ENCODE measurements around the gene CHKB.

CHKB gene

DNA sequence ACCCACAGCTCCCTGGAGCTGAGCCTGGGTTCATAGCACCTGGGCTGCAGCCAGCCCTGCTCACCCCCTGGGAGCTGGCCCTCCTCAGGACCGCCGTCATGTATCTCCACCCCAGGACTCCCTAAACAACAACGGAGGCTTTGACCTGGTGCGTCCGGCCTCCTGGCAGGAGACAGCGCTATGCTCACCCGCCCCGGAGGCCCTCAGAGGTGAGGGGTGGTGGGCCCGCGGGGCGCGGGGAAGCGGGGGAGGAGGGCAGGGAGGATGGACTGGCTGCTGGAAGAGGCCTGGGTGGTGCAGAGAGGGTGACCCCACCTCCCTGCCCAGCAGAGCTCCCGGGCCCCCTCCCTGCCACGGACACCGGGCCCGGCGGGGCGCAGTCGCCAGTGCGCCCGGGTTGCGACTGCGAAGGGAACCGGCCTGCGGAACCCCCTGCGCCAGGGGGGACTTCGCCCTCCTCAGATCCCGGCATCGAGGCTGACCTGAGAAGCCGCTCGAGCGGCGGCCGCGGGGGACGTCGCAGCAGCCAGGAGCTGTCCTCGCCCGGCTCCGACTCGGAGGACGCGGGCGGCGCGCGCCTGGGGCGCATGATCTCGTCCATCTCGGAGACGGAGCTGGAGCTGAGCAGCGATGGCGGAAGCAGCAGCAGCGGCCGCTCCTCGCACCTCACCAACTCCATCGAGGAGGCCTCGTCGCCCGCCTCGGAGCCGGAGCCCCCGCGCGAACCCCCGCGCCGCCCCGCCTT, 21.0 kb upstream of the CHKB start:
- no peak for DNase-seq (ENCODE audit: low read depth)
- TF ChIP-seq, protein P1, sequence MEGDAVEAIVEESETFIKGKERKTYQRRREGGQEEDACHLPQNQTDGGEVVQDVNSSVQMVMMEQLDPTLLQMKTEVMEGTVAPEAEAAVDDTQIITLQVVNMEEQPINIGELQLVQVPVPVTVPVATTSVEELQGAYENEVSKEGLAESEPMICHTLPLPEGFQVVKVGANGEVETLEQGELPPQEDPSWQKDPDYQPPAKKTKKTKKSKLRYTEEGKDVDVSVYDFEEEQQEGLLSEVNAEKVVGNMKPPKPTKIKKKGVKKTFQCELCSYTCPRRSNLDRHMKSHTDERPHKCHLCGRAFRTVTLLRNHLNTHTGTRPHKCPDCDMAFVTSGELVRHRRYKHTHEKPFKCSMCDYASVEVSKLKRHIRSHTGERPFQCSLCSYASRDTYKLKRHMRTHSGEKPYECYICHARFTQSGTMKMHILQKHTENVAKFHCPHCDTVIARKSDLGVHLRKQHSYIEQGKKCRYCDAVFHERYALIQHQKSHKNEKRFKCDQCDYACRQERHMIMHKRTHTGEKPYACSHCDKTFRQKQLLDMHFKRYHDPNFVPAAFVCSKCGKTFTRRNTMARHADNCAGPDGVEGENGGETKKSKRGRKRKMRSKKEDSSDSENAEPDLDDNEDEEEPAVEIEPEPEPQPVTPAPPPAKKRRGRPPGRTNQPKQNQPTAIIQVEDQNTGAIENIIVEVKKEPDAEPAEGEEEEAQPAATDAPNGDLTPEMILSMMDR (IDR thresholded peaks at IDR 0.05; ENCODE audit: control insufficient read depth, insufficient read depth, low read depth, low read length, missing control alignments) = no peak
- no peak overlapping the region for H3K4me3 ChIP-seq (ENCODE audit: control insufficient read depth, low read depth, low read length)

DNA sequence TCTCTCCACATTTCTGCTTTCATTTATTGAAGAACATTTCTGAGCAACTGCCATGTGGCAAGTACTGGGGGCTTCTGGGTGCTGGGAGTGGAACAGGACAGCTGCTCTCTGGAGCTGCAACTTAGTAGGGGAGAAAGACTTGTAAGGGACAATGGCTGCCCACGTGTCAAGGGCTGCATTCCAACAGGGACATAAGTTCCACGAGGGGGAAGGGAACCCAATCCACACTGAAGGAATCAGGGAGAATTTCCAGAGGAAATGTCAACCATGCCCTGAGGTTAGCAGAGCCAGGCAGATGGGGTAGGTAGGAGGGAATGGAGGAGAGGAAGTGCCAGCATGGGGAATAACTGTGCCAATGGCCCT, 19.7 kb upstream of the CHKB start:
- DNase-seq (ENCODE audit: low read depth) = no peak
- TF ChIP-seq, protein P1 (IDR thresholded peaks at IDR 0.05; ENCODE audit: control insufficient read depth, insufficient read depth, low read depth, low read length, missing control alignments) = no peak
- H3K4me3 ChIP-seq (ENCODE audit: control insufficient read depth, low read depth, low read length) = no peak overlapping the region

DNA sequence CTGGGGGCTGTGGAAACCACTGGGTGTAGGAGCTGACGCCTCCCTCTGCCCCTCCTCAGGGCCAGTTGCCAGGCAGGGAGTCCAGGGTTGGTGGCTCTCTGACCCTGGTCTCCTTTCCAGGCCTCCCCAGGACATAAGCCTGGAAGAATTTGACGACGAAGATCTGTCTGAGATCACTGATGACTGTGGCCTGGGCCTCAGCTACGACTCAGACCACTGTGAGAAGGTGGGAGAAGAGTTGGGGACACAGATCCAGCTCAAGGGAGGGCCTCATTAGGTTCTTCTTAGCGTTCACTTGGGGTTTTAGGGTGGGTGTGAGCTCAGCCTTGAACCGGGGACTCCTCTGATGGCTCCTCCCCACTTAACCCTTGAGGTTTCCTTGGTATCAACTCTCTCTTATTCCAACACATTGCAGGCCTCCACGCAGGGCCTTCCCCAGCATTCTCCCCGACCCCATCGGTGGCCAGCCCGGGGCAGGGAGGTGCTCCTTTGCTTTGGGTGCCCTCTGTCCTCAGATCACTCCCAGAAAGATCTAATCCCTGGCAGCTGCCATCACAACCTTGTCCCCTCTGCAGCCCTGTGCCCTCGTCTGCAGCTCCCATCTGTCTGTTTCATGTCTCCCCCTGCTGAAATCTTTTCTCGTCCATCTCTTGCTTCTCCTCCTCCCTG, 19.2 kb upstream of the CHKB start:
- DNase-seq (ENCODE audit: low read depth) = no peak
- H3K4me3 ChIP-seq (ENCODE audit: control insufficient read depth, low read depth, low read length) = no peak overlapping the region
- TF ChIP-seq, protein P1 (IDR thresholded peaks at IDR 0.05; ENCODE audit: control insufficient read depth, insufficient read depth, low read depth, low read length, missing control alignments) = no peak

DNA sequence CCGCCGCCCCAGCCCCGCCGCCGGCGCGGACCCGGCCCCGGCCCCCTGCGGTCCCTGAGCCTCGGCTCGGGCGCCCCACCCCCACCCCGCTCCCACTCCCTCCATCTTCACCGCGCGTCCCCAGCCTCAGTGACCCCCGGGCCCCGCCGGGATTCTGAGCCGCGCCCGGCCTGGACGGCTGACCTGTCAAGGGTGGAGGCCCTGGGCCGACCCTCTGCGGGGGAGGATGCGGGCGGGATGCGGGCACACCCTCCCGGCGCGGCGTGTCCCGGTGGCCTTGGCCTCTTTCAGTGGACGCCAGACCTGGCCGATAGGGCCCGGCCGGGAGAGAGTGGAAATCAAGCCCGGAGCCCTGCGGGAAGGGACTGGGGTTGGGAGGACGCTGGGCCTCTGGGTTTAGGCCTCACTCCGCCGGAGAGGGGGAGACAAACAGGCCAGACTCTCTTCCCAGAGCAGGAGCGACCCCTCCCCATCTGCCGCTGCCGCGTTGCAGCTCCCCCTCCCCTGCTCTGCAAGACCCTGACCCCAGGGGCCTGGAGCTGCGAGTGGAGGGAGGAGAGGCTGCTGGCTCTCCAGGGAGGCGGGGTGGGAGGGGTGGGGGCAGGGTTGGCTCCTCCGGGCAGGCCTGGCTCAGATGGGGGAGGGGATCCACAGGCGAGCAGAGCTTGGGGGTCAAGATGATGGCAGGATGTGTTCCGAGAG, 18.5 kb upstream of the CHKB start:
- no peak for DNase-seq (ENCODE audit: low read depth)
- TF ChIP-seq, protein P1 (IDR thresholded peaks at IDR 0.05; ENCODE audit: control insufficient read depth, insufficient read depth, low read depth, low read length, missing control alignments) = no peak
- H3K4me3 ChIP-seq (ENCODE audit: control insufficient read depth, low read depth, low read length) = no peak overlapping the region

DNA sequence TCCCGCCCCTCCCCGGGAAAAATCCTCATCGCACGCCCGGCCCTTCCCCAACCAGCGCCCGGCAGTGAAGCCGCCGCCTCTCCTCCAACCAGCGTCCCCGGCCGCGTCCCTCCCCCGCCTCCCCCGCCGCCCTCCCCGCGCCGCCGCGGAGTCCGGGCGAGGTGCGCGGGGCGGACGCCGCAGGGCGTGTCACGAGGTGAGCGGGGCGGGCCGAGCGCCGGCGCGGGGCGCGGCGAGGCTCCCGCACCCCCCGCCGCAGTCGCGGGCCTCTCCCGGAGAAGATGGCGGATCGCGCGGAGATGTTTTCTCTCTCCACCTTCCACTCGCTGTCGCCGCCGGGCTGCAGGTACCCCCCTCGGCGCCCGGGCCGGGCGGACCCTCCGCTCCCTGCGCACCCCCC, 17.9 kb upstream of the CHKB start, which contains the start of gene MAPK8IP2:
TSS of gene MAPK8IP2 (plus strand) at position 256 of the 400 bp plus-strand sequence. CDS start at position 282, 26 bp downstream.
- TF ChIP-seq, protein P1 (IDR thresholded peaks at IDR 0.05; ENCODE audit: control insufficient read depth, insufficient read depth, low read depth, low read length, missing control alignments) = no peak
- no peak within 1 kb of the TSS for H3K4me3 ChIP-seq (ENCODE audit: control insufficient read depth, low read depth, low read length)
- DNase-seq (ENCODE audit: low read depth) = no peak

DNA sequence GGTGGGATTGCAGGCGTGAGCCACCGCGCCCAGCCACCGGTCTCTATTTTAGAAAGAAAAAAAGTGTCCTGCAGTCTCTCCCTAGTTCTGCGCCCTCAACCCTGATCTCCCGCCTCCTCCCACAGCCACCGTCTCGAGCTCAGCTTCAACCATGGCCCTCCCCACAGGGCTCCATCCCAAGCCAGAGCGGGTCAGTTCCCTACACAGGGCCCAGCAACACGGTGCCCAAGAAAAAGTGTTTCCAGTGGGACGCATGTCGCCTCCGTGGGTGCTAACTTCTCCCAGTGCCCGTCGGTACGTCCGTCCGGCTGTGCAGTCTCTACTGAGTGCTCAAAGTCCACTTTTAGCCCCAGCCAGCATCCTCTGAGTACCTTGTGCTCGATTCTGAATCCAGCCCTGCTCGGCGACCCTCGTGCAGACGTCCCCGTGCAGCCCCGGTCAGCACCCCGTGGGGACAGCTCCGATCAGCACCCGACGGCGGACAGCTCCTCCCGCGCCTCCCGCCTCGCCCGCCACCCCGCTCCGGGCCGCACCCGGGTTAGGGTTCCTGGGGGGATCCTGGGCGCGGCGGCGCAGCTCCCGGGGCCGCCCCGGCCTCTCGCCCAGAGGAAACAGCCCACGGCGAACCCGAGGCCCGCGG, 17.3 kb upstream of the CHKB start:
- TF ChIP-seq, protein P1 (IDR thresholded peaks at IDR 0.05; ENCODE audit: control insufficient read depth, insufficient read depth, low read depth, low read length, missing control alignments) = no peak
- no peak overlapping the region for H3K4me3 ChIP-seq (ENCODE audit: control insufficient read depth, low read depth, low read length)
- DNase-seq (ENCODE audit: low read depth) = no peak

Data from AG09309 (cell line).